K562 (cell line): ENCODE measurements around the gene ADAM15. TPM values are rescaled to one million over a fixed set of nuclear protein-coding genes. Genes with fewer than 3 reads are reported as not detected.

ENCODE experiments used
- ASH1L ChIP-seq: fragments of 450-650 bp; IDR thresholded peaks from 2 replicates; pipeline ENCODE4 v1.6.1; 2018; ENCODE audit warnings: borderline replicate concordance, mild to moderate bottlenecking, low read depth; ENCODE audit not compliant: partially characterized antibody
- MYC ChIP-seq, 2 experiments: fragments of 250-450 bp in 1 of 2; sonication (Bioruptor Pico) in 1 of 2; IDR thresholded peaks; 2 replicates each; pipeline versions ENCODE4 v1.5.1 to v1.6.1; 2012 to 2021; ENCODE audit warnings: low read depth in 2 of 2, borderline replicate concordance in 1 of 2, improper control_type of control experiment in 1 of 2, low read length in 1 of 2, mild to moderate bottlenecking in 1 of 2, moderate library complexity in 1 of 2
- SRSF3 ChIP-seq: fragments of 200-400 bp; formaldehyde crosslinking; IDR thresholded peaks from 2 replicates; pipeline ENCODE4 v1.6.1; 2016; ENCODE audit warnings: mild to moderate bottlenecking, low read length, moderate library complexity; ENCODE audit not compliant: insufficient read depth
- YY1 ChIP-seq, 3 experiments: IDR thresholded peaks; 2 replicates each; pipeline ENCODE4 v1.6.1; 2011; ENCODE audit warnings: low read length in 2 of 3, mild to moderate bottlenecking in 2 of 3, moderate library complexity in 2 of 3, borderline replicate concordance in 1 of 3, control low read depth in 1 of 3, low read depth in 1 of 3; ENCODE audit not compliant: insufficient read depth in 3 of 3, insufficient replicate concordance in 2 of 3, control insufficient read depth in 1 of 3, insufficient read length in 1 of 3; ENCODE audit errors: extremely low read depth in 1 of 3
- ZNF583 ChIP-seq: fragments of 250-450 bp; sonication (Bioruptor Pico); IDR thresholded peaks from 2 replicates; pipeline ENCODE4 v1.4.0; 2020
- polyA plus RNA-seq, 8 experiments: library from polyadenylated mRNA; depleted of rRNA in 4 of 8; stranded (reverse) in 5 of 8; unstranded in 3 of 8; fragments of >200 nt; fragmentation: Nextera tagmentation in 2 of 8; fragmentation: Illumina TruSeq in 1 of 8; extraction: Ambion mirVana in 2 of 8; extraction: Trizol in 1 of 8; gene quantifications; 2 replicates each; pipeline versions ENCODE4 v1.2.1 to v1.2.3, GENCODE V29; 2011 to 2014; ENCODE audit warnings: inconsistent platforms in 1 of 8, missing spikeins in 1 of 8
- total RNA-seq, 7 experiments: library from RNA; depleted of rRNA in 6 of 7; stranded (reverse); fragments of >200 nt in 6 of 7; fragmentation: Illumina TruSeq in 2 of 7; extraction: Trizol in 2 of 7; gene quantifications; 2 replicates each; pipeline versions ENCODE4 v1.2.1 to v1.2.3, GENCODE V29; 2011 to 2021; ENCODE audit warnings: low replicate concordance in 1 of 7
- TF ChIP-seq, protein P1 (sequence below): sonication (generic); formaldehyde crosslinking; IDR thresholded peaks from 2 replicates; pipeline ENCODE4 v1.4.0; 2020; ENCODE audit warnings: mild to moderate bottlenecking, missing genetic modification reagents
- TF ChIP-seq, protein P2 (sequence below), 3 experiments: fragments of 200-800 bp in 1 of 3; sonication (Bioruptor generic) in 1 of 3; sonication (generic) in 1 of 3; formaldehyde crosslinking in 1 of 3; IDR thresholded peaks; 2 replicates each; pipeline versions ENCODE4 v1.6.1 to v1.8.0; 2016 to 2022; ENCODE audit warnings: mild to moderate bottlenecking in 2 of 3, missing compliant biosample characterization in 2 of 3, missing genetic modification characterization in 2 of 3, missing genetic modification reagents in 1 of 3
- TF ChIP-seq, protein P3 (sequence below): fragments of 450-650 bp; IDR thresholded peaks from 2 replicates; pipeline ENCODE4 v1.6.1; 2016; ENCODE audit warnings: mild to moderate bottlenecking, moderate library complexity

ADAM15 gene
- total and polyA plus RNA-seq, 9 of the 15 experiments (the other 6 are each of a cell fraction or from before 2014, with no cell fraction given): 0.69 to 72.3 (median 32.8) TPM

DNA sequence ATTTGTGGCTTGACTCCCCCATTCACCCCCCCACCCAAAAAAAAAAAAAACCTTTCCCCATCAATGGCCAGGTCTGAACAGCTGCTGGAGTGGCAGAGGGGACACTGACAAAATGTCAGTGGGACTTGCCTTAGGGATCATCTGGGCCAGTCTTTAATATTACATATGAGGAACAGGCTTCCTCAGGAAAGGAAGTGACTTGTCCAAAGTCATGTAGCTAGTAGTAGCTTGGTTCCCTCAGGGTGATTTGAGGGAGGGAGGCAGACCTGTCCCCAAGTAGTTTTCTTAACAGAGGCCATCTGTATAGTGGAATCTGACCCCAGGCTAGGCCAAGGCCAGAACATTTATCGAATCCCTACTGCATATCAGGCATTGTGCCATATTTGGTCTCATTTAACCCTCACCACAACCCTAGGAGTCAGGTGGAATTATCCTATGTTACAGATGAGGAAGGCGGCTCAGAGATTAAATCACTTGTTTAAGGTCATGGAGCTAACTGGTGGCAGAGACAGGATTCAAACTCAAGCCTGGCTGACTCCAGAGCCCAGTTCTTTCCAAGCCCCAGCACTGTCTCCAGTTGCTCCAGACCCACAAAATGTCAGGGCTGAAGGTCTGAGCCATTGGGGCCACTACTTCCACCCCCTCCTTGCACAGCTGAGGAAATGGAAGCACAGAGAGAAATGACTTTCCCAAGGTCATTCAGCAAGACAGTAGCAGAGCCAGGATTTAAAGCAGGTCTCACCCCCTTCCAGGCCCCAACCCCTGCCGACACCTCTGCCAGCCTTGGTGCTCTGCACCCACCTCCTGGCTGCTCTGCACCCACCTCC, 38.1 kb upstream of the ADAM15 start (continued):
- TF ChIP-seq MYC (IDR thresholded peaks at IDR 0.05; ENCODE audit: low read depth, low read length): peak; percentile 6; the same call in 1 of the 2 replicates
- no peak for TF ChIP-seq MYC (CRISPR knock-in tag; IDR thresholded peaks at IDR 0.05; ENCODE audit: borderline replicate concordance, low read depth)
- no peak for TF ChIP-seq ASH1L
- TF ChIP-seq, protein P1, sequence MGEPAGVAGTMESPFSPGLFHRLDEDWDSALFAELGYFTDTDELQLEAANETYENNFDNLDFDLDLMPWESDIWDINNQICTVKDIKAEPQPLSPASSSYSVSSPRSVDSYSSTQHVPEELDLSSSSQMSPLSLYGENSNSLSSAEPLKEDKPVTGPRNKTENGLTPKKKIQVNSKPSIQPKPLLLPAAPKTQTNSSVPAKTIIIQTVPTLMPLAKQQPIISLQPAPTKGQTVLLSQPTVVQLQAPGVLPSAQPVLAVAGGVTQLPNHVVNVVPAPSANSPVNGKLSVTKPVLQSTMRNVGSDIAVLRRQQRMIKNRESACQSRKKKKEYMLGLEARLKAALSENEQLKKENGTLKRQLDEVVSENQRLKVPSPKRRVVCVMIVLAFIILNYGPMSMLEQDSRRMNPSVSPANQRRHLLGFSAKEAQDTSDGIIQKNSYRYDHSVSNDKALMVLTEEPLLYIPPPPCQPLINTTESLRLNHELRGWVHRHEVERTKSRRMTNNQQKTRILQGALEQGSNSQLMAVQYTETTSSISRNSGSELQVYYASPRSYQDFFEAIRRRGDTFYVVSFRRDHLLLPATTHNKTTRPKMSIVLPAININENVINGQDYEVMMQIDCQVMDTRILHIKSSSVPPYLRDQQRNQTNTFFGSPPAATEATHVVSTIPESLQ (CRISPR knock-in tag): no peak
- TF ChIP-seq, protein P2, sequence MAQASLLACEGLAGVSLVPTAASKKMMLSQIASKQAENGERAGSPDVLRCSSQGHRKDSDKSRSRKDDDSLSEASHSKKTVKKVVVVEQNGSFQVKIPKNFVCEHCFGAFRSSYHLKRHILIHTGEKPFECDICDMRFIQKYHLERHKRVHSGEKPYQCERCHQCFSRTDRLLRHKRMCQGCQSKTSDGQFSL (CRISPR knock-in tag; IDR thresholded peaks at IDR 0.05): no peak
- TF ChIP-seq, protein P2 (tag; IDR thresholded peaks at IDR 0.05): no peak; a peak in 1 of 4 replicates
- no peak for TF ChIP-seq SRSF3
- TF ChIP-seq YY1 (IDR thresholded peaks at IDR 0.05; ENCODE audit: borderline replicate concordance in 1 of 3, control insufficient read depth in 1 of 3, extremely low read depth in 1 of 3, insufficient read depth in 3 of 3, insufficient read length in 1 of 3, insufficient replicate concordance in 2 of 3, low read depth in 1 of 3, low read length in 2 of 3): peak in 1 of 3 experiments; percentile 46
- TF ChIP-seq ZNF583 (CRISPR knock-in tag): no peak
- TF ChIP-seq, protein P3, sequence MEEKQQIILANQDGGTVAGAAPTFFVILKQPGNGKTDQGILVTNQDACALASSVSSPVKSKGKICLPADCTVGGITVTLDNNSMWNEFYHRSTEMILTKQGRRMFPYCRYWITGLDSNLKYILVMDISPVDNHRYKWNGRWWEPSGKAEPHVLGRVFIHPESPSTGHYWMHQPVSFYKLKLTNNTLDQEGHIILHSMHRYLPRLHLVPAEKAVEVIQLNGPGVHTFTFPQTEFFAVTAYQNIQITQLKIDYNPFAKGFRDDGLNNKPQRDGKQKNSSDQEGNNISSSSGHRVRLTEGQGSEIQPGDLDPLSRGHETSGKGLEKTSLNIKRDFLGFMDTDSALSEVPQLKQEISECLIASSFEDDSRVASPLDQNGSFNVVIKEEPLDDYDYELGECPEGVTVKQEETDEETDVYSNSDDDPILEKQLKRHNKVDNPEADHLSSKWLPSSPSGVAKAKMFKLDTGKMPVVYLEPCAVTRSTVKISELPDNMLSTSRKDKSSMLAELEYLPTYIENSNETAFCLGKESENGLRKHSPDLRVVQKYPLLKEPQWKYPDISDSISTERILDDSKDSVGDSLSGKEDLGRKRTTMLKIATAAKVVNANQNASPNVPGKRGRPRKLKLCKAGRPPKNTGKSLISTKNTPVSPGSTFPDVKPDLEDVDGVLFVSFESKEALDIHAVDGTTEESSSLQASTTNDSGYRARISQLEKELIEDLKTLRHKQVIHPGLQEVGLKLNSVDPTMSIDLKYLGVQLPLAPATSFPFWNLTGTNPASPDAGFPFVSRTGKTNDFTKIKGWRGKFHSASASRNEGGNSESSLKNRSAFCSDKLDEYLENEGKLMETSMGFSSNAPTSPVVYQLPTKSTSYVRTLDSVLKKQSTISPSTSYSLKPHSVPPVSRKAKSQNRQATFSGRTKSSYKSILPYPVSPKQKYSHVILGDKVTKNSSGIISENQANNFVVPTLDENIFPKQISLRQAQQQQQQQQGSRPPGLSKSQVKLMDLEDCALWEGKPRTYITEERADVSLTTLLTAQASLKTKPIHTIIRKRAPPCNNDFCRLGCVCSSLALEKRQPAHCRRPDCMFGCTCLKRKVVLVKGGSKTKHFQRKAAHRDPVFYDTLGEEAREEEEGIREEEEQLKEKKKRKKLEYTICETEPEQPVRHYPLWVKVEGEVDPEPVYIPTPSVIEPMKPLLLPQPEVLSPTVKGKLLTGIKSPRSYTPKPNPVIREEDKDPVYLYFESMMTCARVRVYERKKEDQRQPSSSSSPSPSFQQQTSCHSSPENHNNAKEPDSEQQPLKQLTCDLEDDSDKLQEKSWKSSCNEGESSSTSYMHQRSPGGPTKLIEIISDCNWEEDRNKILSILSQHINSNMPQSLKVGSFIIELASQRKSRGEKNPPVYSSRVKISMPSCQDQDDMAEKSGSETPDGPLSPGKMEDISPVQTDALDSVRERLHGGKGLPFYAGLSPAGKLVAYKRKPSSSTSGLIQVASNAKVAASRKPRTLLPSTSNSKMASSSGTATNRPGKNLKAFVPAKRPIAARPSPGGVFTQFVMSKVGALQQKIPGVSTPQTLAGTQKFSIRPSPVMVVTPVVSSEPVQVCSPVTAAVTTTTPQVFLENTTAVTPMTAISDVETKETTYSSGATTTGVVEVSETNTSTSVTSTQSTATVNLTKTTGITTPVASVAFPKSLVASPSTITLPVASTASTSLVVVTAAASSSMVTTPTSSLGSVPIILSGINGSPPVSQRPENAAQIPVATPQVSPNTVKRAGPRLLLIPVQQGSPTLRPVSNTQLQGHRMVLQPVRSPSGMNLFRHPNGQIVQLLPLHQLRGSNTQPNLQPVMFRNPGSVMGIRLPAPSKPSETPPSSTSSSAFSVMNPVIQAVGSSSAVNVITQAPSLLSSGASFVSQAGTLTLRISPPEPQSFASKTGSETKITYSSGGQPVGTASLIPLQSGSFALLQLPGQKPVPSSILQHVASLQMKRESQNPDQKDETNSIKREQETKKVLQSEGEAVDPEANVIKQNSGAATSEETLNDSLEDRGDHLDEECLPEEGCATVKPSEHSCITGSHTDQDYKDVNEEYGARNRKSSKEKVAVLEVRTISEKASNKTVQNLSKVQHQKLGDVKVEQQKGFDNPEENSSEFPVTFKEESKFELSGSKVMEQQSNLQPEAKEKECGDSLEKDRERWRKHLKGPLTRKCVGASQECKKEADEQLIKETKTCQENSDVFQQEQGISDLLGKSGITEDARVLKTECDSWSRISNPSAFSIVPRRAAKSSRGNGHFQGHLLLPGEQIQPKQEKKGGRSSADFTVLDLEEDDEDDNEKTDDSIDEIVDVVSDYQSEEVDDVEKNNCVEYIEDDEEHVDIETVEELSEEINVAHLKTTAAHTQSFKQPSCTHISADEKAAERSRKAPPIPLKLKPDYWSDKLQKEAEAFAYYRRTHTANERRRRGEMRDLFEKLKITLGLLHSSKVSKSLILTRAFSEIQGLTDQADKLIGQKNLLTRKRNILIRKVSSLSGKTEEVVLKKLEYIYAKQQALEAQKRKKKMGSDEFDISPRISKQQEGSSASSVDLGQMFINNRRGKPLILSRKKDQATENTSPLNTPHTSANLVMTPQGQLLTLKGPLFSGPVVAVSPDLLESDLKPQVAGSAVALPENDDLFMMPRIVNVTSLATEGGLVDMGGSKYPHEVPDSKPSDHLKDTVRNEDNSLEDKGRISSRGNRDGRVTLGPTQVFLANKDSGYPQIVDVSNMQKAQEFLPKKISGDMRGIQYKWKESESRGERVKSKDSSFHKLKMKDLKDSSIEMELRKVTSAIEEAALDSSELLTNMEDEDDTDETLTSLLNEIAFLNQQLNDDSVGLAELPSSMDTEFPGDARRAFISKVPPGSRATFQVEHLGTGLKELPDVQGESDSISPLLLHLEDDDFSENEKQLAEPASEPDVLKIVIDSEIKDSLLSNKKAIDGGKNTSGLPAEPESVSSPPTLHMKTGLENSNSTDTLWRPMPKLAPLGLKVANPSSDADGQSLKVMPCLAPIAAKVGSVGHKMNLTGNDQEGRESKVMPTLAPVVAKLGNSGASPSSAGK: no peak
